SH-SY5Y (cell line): ENCODE measurements around the gene SNRK.

Experiments used
- GATA2 ChIP-seq: IDR thresholded peaks from 2 replicates; pipeline ENCODE4 v1.6.1; 2011; ENCODE audit warnings: mild to moderate bottlenecking, low read depth, low read length
- GATA3 ChIP-seq: IDR thresholded peaks from 2 replicates; pipeline ENCODE4 v1.6.1; 2011; ENCODE audit warnings: low read depth, mild to moderate bottlenecking, low read length, moderate library complexity

GRCh38 chr3:43273416-43273815 lies 12.9 kb upstream of the SNRK start:
- TF ChIP-seq GATA2 = no peak
- TF ChIP-seq GATA3 = no peak
